Mesenchymal stem cell (in vitro differentiated cells and primary cell): ENCODE data around the gene MRPL19.

ENCODE experiments used
- DNase-seq: peaks from one replicate; pipeline ENCODE4 v3.0.0-alpha.2; 2013
- H2AFZ ChIP-seq: one replicate; pipeline ENCODE4 v1.6.1; 2013; ENCODE audit warnings: low read depth, mild to moderate bottlenecking, control low read depth, inconsistent platforms, low read length, moderate library complexity
- H2AK5ac ChIP-seq: 2 replicates; pipeline ENCODE4 v1.6.1; 2013; ENCODE audit warnings: low read length, moderate library complexity, mild to moderate bottlenecking, inconsistent platforms; ENCODE audit not compliant: severe bottlenecking
- H2BK120ac ChIP-seq: one replicate; pipeline ENCODE4 v1.6.1; 2013; ENCODE audit warnings: low read depth, mild to moderate bottlenecking, inconsistent platforms, low read length, moderate library complexity
- H2BK12ac ChIP-seq, 2 experiments: one replicate each; pipeline ENCODE4 v1.6.1; 2013; ENCODE audit warnings: inconsistent platforms in 2 of 2, low read length in 2 of 2, mild to moderate bottlenecking in 2 of 2, moderate library complexity in 2 of 2, control low read depth in 1 of 2
- H2BK15ac ChIP-seq: one replicate; pipeline ENCODE4 v1.6.1; 2013; ENCODE audit warnings: mild to moderate bottlenecking, low read depth, inconsistent platforms; ENCODE audit not compliant: poor library complexity, severe bottlenecking
- H2BK5ac ChIP-seq: 2 replicates; pipeline ENCODE4 v1.6.1; 2013; ENCODE audit warnings: low read depth, mild to moderate bottlenecking, low read length, control low read depth, inconsistent platforms; ENCODE audit not compliant: poor library complexity, severe bottlenecking
- H3K14ac ChIP-seq, 2 experiments: one replicate each; pipeline ENCODE4 v1.6.1; 2013; ENCODE audit warnings: inconsistent platforms in 2 of 2, low read length in 2 of 2, control low read depth in 1 of 2, mild to moderate bottlenecking in 1 of 2, moderate library complexity in 1 of 2
- H3K18ac ChIP-seq, 2 experiments: one replicate each; pipeline ENCODE4 v1.6.1; 2013; ENCODE audit warnings: inconsistent platforms in 2 of 2, low read length in 2 of 2, control low read depth in 1 of 2, low read depth in 1 of 2, mild to moderate bottlenecking in 1 of 2
- H3K23ac ChIP-seq, 2 experiments: one replicate each; pipeline ENCODE4 v1.6.1; 2013; ENCODE audit warnings: inconsistent platforms in 2 of 2, low read length in 2 of 2, mild to moderate bottlenecking in 2 of 2, moderate library complexity in 2 of 2, control low read depth in 1 of 2
- H3K27ac ChIP-seq: 2 replicates; pipeline ENCODE4 v1.5.1; 2013; ENCODE audit warnings: mild to moderate bottlenecking, moderate library complexity, low read length, control low read depth, inconsistent platforms; ENCODE audit not compliant: poor library complexity, severe bottlenecking
- H3K27me3 ChIP-seq, 2 experiments: 2 replicates each; pipeline versions ENCODE4 v1.6.1 to v1.7.0; 2013; ENCODE audit warnings: low read length in 2 of 2, mild to moderate bottlenecking in 2 of 2, moderate library complexity in 2 of 2, control low read depth in 1 of 2, inconsistent platforms in 1 of 2; ENCODE audit not compliant: control insufficient read depth in 1 of 2, insufficient read depth in 1 of 2
- H3K36me3 ChIP-seq, 2 experiments: 2 replicates each; pipeline versions ENCODE4 v1.6.1 to v1.7.0; 2013; ENCODE audit warnings: low read length in 2 of 2, control low read depth in 1 of 2, inconsistent platforms in 1 of 2, low read depth in 1 of 2, mild to moderate bottlenecking in 1 of 2; ENCODE audit not compliant: insufficient read depth in 2 of 2, control insufficient read depth in 1 of 2
- H3K4ac ChIP-seq, 2 experiments: one replicate each; pipeline ENCODE4 v1.6.1; 2013; ENCODE audit warnings: inconsistent platforms in 2 of 2, low read length in 2 of 2, mild to moderate bottlenecking in 2 of 2, moderate library complexity in 2 of 2, control low read depth in 1 of 2, low read depth in 1 of 2
- H3K4me1 ChIP-seq: 2 replicates; pipeline ENCODE4 v1.6.1; 2013; ENCODE audit warnings: low read depth, low read length, control low read depth; ENCODE audit not compliant: control insufficient read depth, insufficient read depth
- H3K4me2 ChIP-seq: 2 replicates; pipeline ENCODE4 v1.6.1; 2013; ENCODE audit warnings: low read length, mild to moderate bottlenecking, inconsistent platforms; ENCODE audit not compliant: poor library complexity, severe bottlenecking
- H3K4me3 ChIP-seq, 2 experiments: 2 replicates each; pipeline versions ENCODE4 v1.5.1 to v1.7.0; 2013; ENCODE audit warnings: low read length in 2 of 2, mild to moderate bottlenecking in 2 of 2, control low read depth in 1 of 2, low read depth in 1 of 2; ENCODE audit not compliant: insufficient read depth in 1 of 2
- H3K79me1 ChIP-seq: replicated peaks from 2 replicates; pipeline ENCODE4 v1.6.1; 2013; ENCODE audit warnings: mild to moderate bottlenecking, control low read depth, low read length, inconsistent platforms; ENCODE audit not compliant: poor library complexity, severe bottlenecking
- H3K9ac ChIP-seq: 2 replicates; pipeline ENCODE4 v1.7.0; 2013; ENCODE audit warnings: mild to moderate bottlenecking, low read length, moderate library complexity
- H3K9me3 ChIP-seq: 2 replicates; pipeline ENCODE4 v1.7.0; 2013; ENCODE audit warnings: mild to moderate bottlenecking, low read length; ENCODE audit not compliant: control insufficient read depth
- H4K8ac ChIP-seq: one replicate; pipeline ENCODE4 v1.6.1; 2013; ENCODE audit warnings: inconsistent platforms, mild to moderate bottlenecking, low read length, moderate library complexity
- H4K91ac ChIP-seq: one replicate; pipeline ENCODE4 v1.6.1; 2013; ENCODE audit warnings: mild to moderate bottlenecking, low read length, inconsistent platforms
- WGBS: methylation state at CpG from one replicate; pipeline ENCODE4 v1.1.7; 2013; ENCODE audit warnings: mixed read lengths; 5-methylcytosine and 5-hydroxymethylcytosine counted together

The MRPL19 gene

GRCh38 chr2:75600461-75601011 lies 46.0 kb upstream of the MRPL19 start:
- Histone ChIP-seq H3K9me3 (no peaks in the 10 kb centered on the region), H2AK5ac (peak overlapping the region; percentile 79), H3K36me3 (no peaks in the 10 kb centered on the region), H2BK5ac (no peak overlapping the region), H4K91ac (no peak overlapping the region), H2BK12ac (peak overlapping the region; percentile 33 to 49), H3K23ac (no peak overlapping the region), H3K9ac (no peak overlapping the region), H2BK120ac (no peak overlapping the region), H3K4ac (peak overlapping the region in 1 of 2 experiments; percentile 24), H3K4me2 (no peak overlapping the region), H2AFZ (no peak overlapping the region), H3K79me1 (no peaks in the 10 kb centered on the region), H2BK15ac (no peak overlapping the region), H3K14ac (peak overlapping the region in 1 of 2 experiments; percentile 20), H3K4me3 (no peak overlapping the region), H3K18ac (peak overlapping the region; percentile 55 to 63), H4K8ac (no peak overlapping the region), H3K27ac (no peak overlapping the region), H3K4me1 (peaks cover 15% of the 10 kb centered on the region), H3K27me3 (no peaks in the 10 kb centered on the region)
- WGBS, result 89% methylated on average over 4 of the region's 4 CpGs
- peak; percentile 37 for DNase-seq

DNA sequence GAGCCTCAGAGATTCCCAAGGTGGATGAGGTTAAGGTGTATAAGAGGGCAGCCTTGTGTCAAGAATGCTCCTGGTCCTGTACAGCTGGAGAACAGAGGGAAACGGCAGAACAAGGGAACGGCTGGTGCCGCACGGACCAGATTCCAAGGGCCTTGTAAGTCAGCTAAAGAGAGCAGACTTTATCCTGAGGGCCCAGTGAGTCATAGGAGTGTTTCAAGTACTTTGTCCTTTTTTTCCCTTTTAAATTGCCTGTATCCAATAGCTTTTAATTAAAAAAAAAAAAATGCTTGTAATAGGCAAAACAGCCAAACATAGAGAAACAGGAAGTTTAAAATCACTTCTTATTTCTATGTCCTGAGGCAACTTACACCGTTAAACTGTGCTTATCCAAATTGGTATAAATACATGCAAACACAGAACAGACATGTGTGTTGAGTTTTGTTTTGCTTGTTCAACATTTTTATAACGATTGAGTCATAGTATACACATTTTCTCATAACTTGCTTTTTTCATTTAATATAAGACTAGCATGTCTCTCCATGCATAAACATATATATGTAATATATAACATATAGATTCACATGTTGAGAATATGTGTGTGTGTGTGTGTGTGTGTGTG lies 43.8 kb upstream of the MRPL19 start:
- peak overlapping the region; percentile 68 for H3K27ac ChIP-seq
- H2AFZ ChIP-seq, result no peak overlapping the region
- H3K9me3 ChIP-seq, result no peaks in the 10 kb centered on the region
- H3K4ac ChIP-seq, result no peak overlapping the region
- H4K8ac ChIP-seq, result no peak overlapping the region
- H2BK15ac ChIP-seq, result no peak overlapping the region
- H2BK5ac ChIP-seq, result no peak overlapping the region
- H4K91ac ChIP-seq, result no peak overlapping the region
- no peaks in the 10 kb centered on the region for H3K79me1 ChIP-seq
- no peak overlapping the region for H2BK120ac ChIP-seq
- no peaks in the 10 kb centered on the region for H3K27me3 ChIP-seq
- peak overlapping the region in 1 of 2 experiments; percentile 35 for H3K4me3 ChIP-seq
- H3K9ac ChIP-seq, result peak overlapping the region; percentile 46
- H2AK5ac ChIP-seq, result no peak overlapping the region
- H3K4me2 ChIP-seq, result no peak overlapping the region
- peak; percentile 93 for DNase-seq
- no peak overlapping the region for H3K14ac ChIP-seq
- peaks cover 24% of the 10 kb centered on the region for H3K4me1 ChIP-seq
- H2BK12ac ChIP-seq, result no peak overlapping the region
- no peak overlapping the region for H3K18ac ChIP-seq
- H3K23ac ChIP-seq, result peak overlapping the region in 1 of 2 experiments; percentile 5
- H3K36me3 ChIP-seq, result no peaks in the 10 kb centered on the region
- WGBS, result 13% methylated on average over 4 of the region's 6 CpGs

DNA sequence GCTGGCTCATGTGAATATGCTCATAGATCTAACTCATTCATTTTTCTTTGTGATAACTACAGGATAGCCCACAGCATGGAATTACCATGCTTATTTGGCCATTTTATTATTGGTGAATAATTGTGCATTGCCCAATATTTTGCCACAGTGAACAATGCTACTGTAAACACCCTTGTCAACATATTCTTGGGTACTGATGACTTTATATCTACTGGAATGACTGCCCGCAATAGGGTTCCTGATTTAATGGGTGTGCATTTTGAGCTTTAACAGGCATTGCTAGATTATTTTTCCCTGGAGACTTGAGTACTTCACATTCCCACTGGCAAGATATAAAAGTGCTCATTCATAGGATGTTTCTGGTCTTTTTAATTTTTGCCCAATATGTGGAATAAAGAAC lies 43.1 kb upstream of the MRPL19 start:
- Histone ChIP-seq H3K27me3 (no peaks in the 10 kb centered on the region), H2BK120ac (no peak overlapping the region), H2BK15ac (no peak overlapping the region), H3K4me3 (peak overlapping the region in 1 of 2 experiments; percentile 4), H2BK12ac (no peak overlapping the region), H2AK5ac (peak overlapping the region; percentile 83), H3K4me2 (no peak overlapping the region), H2AFZ (no peak overlapping the region), H3K4me1 (peaks cover 26% of the 10 kb centered on the region), H4K8ac (no peak overlapping the region), H3K14ac (no peak overlapping the region), H3K9ac (no peak overlapping the region), H3K4ac (no peak overlapping the region), H3K36me3 (no peaks in the 10 kb centered on the region), H3K79me1 (no peaks in the 10 kb centered on the region), H2BK5ac (no peak overlapping the region), H3K9me3 (no peaks in the 10 kb centered on the region), H3K27ac (peak overlapping the region; percentile 60), H4K91ac (no peak overlapping the region), H3K23ac (no peak overlapping the region), H3K18ac (no peak overlapping the region)
- WGBS, result 83% methylated on average over 1 of the region's 1 CpG
- no peak for DNase-seq

DNA sequence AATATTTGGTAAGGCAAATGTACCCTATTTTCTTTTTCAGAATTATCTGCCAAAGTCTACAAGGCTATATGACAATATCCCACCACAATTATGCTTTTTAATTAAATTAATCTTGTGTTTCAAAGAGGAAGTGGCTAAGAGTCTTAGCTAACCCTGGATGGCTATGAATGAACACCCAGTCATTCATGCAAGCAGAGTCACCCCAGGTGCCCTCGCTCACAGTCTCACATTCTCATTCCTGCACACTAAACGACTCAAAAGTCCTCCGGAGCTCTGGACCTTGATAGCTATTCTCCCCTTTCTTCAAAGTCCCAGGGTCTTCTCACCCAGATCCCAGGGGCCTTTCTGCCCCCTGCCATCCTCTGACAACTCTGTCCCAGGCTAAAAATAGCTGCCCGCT lies 42.1 kb upstream of the MRPL19 start:
- Histone ChIP-seq H2AFZ (no peak overlapping the region), H3K4ac (no peak overlapping the region), H3K4me3 (no peak overlapping the region), H2BK120ac (peak overlapping the region; percentile 35), H3K14ac (no peak overlapping the region), H3K27ac (peak overlapping the region; percentile 99), H4K91ac (no peak overlapping the region), H3K23ac (no peak overlapping the region), H2BK5ac (no peak overlapping the region), H3K9ac (no peak overlapping the region), H4K8ac (no peak overlapping the region), H2BK12ac (no peak overlapping the region), H3K79me1 (no peaks in the 10 kb centered on the region), H3K4me1 (peaks cover 30% of the 10 kb centered on the region), H2AK5ac (peak overlapping the region; percentile 100), H3K9me3 (no peaks in the 10 kb centered on the region), H2BK15ac (no peak overlapping the region), H3K18ac (no peak overlapping the region), H3K4me2 (peak overlapping the region; percentile 15), H3K36me3 (no peaks in the 10 kb centered on the region), H3K27me3 (no peaks in the 10 kb centered on the region)
- DNase-seq, result no peak
- WGBS, result 89% methylated on average over 4 of the region's 4 CpGs
